T-helper 2 cell (primary cell): ENCODE results near the gene SLCO1B1.
"Not testable (repeated sequence)": the region's sequence is repeated elsewhere in the genome, so short reads cannot be mapped to it uniquely, and the experiment has no call there.

ENCODE experiments used
- DNase-seq, 5 experiments: peaks; one replicate each; pipeline versions ENCODE4 v3.0.0 to v3.0.0-alpha.2; 2012 to 2022
- total RNA-seq, 2 donors: gene quantifications; one replicate each; lab custom pipeline; 2026; lab: John Stamatoyannopoulos, UW

The SLCO1B1 gene, protein sequence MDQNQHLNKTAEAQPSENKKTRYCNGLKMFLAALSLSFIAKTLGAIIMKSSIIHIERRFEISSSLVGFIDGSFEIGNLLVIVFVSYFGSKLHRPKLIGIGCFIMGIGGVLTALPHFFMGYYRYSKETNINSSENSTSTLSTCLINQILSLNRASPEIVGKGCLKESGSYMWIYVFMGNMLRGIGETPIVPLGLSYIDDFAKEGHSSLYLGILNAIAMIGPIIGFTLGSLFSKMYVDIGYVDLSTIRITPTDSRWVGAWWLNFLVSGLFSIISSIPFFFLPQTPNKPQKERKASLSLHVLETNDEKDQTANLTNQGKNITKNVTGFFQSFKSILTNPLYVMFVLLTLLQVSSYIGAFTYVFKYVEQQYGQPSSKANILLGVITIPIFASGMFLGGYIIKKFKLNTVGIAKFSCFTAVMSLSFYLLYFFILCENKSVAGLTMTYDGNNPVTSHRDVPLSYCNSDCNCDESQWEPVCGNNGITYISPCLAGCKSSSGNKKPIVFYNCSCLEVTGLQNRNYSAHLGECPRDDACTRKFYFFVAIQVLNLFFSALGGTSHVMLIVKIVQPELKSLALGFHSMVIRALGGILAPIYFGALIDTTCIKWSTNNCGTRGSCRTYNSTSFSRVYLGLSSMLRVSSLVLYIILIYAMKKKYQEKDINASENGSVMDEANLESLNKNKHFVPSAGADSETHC
- total RNA-seq, result 0 reads per million in 2 donors

DNA sequence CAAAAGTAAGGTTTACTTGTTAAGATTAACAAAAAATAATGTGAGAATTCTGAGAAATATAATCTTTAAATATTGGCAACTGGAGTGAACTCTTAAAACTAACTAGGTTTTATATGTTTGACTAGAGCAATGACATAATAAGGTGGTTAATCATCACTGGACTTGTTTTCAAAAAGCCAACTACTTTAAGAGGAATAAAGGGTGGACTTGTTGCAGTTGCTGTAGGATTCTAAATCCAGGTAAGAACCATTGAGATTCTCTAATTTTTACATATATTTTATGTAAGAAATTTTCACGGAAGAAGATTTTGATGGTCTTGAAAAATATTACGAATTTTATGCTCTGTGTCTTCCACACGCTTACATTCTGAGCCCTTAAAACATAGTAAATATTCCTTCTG is at the start of gene SLCO1B1:
Gene SLCO1B1, plus strand, starts transcription at position 197 of the 400 bp plus-strand sequence. CDS start 10,381 bp downstream, outside the sequence.
- no peak for DNase-seq

DNA sequence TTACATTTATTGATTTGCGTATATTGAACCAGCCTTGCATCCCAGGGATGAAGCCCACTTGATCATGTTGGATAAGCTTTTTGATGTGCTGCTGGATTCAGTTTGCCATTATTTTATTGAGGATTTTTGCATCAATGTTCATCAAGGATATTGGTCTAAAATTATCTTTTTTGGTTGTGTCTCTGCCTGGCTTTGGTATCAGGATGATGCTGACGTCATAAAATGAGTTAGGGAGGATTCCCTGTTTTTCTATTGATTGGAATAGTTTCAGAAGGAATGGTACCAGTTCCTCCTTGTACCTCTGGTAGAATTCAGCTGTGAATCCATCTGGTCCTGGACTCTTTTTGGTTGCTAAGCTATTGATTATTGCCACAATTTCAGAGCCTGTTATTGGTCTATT is 46.2 kb upstream of the SLCO1B1 start:
- not testable (repeated sequence) for DNase-seq

DNA sequence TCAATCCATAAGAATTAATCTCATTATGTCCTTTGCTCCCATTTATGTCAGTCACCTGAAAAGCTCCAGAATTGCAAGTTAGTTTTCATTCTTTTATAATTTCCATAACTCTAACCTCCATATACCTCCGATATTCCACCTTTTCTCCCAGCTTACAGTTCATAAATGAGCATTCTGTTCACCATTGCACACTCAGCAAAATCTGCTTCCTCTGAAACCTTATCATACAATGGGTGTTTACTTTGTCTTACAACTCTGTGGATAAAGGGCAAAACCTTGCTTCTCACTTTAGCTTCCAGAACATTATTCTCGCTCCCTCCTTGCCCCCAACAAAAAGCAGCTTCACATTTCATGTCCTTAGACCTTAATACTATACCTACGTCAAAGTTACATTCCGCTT is 19.3 kb upstream of the SLCO1B1 start:
- no peak for DNase-seq

DNA sequence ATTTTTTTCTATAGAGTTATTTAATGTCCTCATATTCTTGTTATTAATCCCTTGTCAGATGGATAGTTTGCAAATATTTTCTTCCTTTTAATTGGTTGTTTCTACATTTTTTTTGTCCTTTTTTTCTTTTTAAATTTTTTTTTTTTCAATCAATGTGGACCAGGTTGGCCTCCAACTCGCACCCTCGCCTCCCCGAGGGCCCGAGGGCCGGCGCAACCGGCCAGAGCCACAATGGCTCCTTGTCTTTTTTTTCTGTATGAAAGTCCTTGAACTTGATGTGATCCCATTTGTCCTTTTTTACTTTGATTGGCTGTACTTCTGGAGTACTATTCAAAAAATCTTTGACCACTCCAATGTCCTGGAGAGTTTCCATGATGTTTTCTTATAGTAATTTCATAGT is 17.7 kb upstream of the SLCO1B1 start:
- no peak for DNase-seq

DNA sequence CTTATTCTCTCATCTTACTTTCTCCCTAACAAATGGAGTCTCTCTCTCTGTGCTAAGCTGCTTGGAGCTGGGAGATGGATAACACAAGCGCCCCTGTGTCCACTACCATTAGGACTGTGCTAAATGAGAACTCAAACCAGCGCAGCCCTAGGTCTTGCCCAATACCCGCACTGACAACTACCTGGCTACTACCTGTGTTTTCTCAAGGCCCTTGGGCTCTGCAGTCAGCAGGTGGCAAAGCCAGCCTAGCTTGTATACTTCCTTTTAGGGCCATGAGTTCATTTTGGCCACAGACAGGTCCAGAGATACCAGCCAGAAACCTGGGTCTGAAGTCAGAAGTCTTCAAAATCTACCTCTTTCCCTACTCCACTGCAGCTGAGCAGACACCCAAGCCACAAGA is 13.0 kb upstream of the SLCO1B1 start:
- no peak for DNase-seq

DNA sequence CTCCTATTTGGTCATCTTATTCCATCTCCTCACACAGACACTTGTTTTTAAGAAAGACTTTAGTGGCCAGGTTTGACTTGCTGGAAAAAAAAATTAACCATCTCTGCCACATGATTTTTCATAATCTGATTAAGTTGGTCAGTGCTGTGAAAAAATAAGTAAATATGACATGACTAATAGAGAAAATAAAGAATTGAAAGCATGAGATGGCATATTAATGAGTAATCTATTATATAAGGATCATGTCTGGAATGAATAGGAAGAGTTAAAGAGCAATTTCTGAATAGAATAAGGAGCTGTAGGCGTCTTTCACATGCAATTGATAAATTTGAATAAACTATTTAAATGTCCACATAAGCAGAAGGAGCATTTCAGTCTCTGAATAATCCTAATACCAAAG is 12.2 kb upstream of the SLCO1B1 start:
- no peak for DNase-seq

DNA sequence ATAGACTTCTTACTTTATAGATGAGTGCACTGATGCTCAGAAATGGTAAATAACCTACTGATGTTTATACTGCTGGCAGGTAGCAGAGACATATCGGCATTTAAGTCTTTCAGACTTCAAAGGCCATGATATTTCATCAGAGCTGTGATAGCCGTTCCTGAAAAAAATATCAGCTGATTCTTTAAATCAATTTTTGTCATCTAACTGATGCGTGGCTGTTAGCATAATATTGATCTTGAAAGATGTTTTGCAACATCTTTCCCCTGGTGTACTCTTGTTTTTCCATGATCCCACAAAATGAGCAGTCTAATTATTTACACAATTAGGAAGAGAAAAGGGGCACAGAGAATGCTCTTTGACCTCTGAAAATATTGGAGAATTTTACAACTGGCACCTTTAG is 1.6 kb upstream of the SLCO1B1 start:
- no peak for DNase-seq

DNA sequence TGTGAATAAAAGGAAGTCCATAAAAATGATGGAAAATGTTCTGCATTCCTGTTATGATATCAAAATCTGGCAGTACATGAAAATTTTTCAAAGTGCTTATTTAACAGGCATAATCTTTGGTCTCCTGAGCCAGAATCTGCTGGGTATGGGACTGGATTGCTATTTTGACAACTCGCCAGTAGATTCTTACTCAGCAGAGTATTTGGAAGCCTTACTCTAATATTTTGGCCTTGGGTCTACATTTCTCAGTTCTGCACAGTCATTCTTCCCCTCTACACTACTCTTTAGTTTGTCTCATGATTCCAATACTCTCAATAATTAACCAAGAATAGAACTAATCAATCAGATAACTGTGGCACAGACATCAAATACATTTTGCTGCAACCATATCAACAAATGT is 1.1 kb upstream of the SLCO1B1 start:
- no peak for DNase-seq

DNA sequence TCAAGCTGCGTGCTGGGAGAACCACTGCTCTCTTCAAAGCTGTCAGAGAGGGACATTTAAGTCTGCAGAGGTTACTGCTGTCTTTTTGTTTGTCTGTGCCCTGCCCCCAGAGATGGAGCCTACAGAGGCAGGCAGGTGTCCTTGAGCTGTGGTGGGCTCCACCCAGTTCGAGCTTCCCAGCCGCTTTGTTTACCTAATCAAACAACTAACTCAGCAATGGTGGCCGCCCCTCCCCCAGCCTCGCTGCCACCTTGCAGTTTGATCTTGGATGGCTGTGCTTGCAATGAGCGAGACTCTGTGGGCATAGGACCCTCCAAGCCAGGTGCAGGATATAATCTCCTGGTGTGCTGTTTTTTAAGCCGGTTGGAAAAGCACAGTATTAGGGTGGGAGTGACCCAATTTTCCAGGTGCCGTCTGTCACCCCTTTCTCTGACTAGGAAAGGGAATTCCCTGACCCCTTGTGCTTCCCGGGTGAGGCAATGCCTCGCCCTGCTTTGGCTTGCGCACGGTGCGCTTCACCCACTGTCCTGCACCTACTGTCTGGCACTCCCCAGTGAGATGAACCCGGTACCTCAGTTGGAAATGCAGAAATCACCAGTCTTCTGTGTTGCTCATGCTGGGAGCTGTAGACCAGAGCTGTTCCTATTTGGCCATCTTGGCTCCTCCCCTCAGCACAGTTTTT is 6.5 kb downstream of the SLCO1B1 start:
- DNase-seq, result not testable (repeated sequence)

DNA sequence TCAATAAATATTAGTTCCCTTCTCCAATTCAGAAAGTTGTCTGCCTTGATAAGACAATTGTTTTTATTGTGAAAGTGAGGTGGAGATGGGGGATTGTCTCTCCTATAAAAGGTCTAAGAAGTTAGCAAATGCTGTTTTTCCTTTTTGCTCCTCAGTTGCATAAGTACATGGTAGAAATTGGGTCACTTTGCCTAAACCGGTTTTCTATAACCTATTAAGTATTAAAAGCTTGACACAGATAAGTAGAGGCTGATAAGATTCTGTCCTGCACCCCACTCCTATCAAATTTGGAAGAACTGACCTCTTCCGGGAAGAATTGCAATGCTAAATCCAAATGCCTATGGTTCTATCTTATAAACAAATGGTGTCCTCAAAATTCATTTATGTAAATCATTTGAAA is 7.0 kb downstream of the SLCO1B1 start:
- no peak for DNase-seq

DNA sequence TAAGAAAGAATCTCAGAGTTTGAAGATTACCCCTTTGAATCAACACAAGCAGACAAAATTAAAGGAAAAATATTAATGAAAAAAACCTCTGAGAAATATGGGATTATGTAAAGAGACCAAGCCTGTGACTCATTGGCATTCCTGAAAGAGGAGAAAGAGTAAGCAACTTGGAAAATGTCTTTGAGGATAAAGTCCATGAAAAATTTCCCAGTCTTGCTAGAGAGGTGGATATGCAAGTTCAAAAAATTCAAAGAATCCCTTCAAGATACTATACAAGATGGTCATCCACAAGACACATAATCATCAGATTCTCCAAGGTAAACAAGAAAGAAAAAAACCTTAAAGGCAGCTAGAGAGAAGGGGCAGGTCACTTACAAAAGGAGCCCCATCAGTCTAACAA is 13.3 kb downstream of the SLCO1B1 start:
- DNase-seq, result no peak

DNA sequence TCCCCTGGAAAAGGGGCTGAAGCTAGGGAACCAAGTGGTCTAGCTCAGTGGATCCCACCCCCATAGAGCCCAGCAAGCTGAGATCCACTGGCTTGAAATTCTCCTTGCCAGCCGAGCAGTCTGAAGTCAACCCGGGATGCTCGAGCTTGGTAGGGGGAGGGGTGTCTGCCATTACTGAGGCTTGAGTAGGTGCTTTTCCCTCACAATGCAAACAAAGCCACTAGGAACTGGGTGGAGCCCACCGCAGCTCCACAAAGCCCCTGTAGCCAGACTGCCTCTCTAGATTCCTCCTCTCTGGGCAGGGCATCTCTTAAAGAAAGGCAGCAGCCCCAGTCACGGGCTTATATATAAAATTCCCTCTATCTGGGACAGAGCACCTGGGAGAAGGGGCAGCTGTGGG is 18.9 kb downstream of the SLCO1B1 start:
- DNase-seq, result not testable (repeated sequence)

DNA sequence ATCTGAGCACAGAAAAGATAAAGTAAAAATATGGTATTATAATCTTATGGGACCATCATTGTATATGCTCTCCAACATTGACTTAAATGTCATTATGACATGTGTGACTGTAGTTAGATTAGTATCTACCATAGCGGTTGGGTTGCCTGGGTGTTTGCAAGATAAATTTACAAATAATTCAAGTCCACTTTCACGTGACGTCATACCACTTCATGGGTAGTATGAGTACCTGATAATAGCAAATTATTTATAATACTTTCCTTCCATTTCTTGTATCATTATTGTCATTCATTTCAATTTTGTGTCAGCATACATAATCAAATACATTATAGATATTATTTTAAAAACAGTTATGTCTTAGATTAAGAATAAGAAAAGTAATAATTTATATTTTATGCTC is 20.2 kb downstream of the SLCO1B1 start:
- no peak for DNase-seq

DNA sequence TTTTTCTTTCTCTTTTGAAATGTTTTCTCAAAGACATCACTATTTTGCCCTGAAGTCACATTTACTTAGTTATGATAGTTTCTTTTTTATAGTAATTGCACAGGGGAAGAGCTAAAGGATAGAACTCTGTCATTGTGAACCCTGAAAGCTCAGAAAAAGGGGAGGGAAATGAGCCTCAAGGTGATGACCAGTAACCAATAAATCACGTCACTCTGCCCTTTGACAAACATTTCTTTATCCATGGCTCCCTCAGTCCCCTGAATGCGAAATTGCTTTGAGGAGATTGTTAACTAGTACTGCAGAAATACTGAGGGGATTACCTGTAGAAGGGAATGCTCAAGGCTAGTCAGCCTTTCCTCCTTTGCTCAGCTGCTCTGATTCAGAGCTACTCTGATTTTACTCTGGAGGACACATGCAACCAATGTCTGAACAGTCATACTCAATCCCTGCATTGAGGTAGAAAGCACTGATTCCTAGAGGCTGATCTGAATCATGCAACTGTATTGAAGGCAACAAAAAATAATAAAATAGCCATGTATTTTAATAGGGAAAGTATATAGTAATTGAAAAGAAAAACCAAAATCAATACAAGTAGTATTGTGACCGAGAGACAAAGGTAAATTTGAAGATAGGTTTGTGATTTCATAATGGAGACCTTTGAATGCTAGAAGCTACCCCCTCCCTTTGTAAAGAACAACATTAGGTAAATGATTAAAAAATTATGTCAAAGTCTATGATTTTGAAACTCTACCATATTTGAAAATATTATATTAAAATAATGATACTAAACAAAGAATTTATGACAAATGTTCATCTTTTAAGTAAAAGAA is 24.7 kb downstream of the SLCO1B1 start:
- DNase-seq, result no peak

DNA sequence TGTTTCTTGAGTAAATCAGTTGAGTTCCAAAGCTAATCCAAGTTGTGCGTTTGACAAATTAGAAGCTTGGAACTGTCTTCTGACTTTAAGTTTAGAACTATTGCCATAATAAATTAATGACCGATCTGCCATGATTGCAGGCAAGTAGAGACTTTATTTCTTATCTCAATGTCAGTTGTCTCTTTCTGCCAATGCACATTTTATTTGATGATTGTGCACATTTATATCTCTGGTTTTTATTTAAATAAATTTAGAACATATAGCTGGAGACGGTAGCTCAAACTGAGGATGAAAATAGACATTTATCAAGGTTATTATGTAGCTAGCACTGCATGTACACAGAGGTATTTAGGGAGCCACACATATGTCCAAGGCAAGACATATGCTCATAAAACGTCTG is 34.1 kb downstream of the SLCO1B1 start:
- DNase-seq, result no peak

DNA sequence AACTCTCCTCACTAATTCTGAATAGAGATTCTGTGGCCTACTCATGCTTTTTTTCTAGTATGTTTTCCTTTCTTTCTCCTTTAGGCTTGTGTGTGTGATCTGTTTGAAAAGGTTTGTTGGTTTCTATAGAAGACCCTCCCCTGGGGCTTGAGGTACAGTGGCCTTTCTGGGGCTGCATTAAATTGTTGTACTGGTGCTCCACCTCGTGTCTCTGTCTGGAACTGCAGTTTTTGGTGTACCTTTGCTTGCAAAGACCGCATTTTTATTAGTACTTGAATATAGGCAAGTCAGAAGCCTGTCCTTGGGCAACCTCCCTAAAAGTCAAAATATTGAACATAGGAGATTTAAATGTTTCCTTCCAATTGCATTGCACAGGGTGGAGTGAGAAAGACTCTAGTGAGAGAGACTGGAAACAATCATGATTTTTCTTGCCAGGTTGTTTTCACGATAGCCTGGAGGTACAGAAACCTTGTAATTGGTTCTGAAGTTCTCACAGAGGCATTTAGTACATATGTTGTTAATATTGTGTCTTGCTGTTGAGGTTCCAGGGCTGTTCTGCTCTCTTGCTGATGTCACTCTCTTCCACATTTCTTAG is 39.0 kb downstream of the SLCO1B1 start:
- peak in 1 of 5 experiments; percentile 20 for DNase-seq

DNA sequence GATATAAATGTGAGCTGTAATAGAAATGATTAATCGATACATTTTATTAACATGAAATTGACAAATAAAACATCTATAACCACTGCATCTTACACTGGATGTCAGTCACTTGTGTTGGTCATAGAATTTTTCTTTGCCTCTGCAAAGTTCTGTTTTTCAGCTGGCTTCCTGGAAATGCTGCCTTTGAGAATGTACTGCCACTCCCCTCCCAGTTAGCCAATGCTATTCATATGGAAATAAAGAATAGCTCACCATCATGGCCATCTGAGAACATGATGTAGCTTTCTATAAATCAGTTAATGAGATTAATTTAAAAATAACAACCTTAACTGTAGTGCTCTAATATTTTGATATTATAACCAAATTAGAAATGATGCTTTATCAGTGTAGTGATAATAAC is 41.1 kb downstream of the SLCO1B1 start:
- DNase-seq, result no peak

DNA sequence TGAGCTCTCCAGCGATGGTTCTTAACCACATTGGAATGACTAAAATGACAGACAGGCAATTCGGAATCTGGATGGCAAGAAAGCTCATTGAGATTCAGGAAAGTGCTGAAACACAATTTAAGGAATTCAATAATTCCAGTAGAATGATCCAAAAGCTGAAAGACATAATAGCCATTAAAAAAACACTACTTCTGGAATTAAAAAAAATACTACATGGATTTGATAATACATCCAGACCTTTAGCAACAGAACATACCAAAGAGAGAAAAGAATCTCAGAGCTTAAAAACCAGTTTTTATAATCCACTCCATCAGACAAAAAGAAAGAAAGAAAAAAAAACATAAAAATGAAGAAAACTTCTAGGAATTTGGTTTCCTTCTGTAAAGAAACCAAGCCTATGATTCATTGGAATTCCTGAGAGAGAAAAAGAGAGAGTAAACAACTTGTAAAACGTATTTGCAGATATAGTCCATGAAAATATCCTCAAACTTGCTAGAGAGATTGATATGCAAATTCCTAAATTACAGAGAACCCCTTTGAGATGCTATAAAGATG is 52.8 kb downstream of the SLCO1B1 start:
- no peak for DNase-seq

DNA sequence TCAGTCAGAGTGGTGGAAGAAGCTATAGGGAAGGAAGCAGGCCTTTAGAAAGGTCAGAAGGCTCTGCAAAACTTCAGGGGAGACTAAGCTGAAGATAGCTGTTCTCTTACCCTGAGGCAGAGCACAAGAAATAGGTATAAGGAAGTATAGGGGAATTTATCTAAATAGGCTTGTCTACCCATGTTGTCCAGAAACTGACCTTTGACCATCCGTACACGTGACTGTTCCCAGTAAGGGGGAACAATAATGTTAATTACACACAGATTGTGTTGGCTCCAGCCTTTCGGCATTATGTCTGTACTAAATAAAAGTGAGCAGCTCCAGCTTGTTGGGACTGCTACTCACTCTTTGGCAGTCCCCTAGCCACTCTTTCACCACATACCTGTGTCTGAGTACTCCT is 59.0 kb downstream of the SLCO1B1 start:
- DNase-seq, result no peak

DNA sequence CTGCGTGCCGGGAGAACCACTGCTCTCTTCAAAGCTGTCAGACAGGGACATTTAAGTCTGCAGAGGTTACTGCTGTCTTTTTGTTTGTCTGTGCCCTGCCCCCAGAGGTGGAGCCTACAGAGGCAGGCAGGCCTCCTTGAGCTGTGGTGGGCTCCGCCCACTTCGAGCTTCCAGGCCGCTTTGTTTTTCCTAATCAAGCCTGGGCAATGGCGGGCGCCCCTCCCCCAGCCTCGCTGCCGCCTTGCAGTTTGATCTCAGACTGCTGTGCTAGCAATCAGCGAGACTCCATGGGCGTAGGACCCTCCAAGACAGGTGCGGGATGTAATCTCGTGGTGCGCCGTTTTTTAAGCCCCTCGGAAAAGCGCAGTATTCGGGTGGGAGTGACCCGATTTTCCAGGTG is 83.4 kb downstream of the SLCO1B1 start:
- not testable (repeated sequence) for DNase-seq

DNA sequence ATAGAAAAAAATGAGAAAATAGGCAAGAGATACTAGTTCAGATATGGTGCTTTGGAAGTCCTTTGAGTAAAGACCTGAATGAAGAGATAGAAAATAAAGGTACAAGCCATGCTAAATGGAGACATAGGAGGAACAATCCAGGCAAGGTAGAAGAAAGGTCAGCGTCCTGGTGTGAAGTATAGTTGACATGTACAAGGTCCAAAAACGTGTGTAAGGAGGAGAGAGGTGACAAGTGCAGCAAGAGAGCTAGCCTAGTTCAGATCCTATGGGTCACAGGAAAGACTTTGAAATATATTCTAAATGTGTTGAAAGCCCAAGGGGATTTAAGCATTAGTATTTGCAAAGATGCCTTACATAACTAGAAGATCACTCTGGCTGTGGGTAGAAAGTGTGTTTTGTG is 88.2 kb downstream of the SLCO1B1 start:
- no peak for DNase-seq

DNA sequence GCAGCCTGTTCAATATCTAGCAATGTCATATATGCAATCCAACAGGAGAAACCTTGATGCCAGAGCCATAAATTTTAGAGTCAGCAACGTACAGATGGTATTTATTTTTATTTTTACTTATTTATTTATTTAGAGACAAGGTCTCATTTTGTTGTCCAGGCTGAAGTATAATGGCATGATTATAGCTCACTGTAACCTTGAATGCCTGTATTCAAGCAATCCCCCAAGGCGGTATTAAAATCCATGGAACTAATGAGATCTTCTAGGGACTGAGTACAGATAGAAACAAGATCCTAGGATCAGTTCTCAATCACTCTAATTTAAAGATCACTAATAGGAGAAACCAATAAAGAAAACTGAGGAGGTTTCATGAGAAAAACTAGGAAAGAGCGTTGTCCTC is 89.3 kb downstream of the SLCO1B1 start:
- no peak for DNase-seq
